LoVo (cell line): ENCODE measurements around the gene SRP9.
"Not testable (repeated sequence)": the region's sequence is repeated elsewhere in the genome, so short reads cannot be mapped to it uniquely, and the experiment has no call there.

ENCODE experiments used
- DNase-seq: peaks from one replicate; pipeline ENCODE4 v3.0.0-alpha.2; 2016; ENCODE audit warnings: low spot score

Gene SRP9

GRCh38 chr1:225815090-225815489, 37.5 kb downstream of the SRP9 start:
- DNase-seq: not testable (repeated sequence)

DNA sequence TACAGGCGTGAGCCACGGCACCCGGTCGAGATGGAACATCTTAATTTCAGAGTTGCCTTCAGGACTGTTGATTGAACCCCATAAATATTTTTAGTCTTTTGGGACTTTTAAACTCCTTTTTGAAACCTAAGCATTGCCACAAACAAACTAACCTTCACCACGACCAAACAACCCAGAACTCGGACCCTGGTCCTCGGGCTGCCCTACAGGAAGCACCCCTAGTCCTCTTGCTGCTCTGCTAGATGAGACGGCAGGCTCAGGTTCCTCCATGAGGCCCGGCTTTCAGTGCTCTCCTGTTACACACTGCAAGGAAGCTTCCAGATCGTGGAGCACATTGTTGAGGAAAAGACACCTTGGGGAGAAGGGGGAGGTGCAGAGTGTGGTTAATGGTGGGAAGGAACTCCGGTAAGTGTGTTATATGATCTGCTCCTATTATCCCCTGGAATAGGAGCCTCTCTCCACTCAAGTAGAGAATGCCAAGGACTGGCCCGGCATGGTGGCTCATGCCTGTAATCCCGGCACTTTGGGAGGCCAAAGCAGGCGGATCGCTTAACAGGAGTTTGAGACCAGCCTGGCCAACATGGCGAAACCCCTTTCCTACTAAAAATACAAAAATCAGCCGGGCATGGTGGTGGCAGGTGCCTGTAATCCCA, 38.0 kb downstream of the SRP9 start:
- DNase-seq: no peak

- no peak for DNase-seq
Observed at GRCh38 chr1:225816643-225817538, 39.3 kb downstream of the SRP9 start.

- peak; percentile 89 for DNase-seq
Observed at GRCh38 chr1:225817611-225818061, 40.0 kb downstream of the SRP9 start.

DNA sequence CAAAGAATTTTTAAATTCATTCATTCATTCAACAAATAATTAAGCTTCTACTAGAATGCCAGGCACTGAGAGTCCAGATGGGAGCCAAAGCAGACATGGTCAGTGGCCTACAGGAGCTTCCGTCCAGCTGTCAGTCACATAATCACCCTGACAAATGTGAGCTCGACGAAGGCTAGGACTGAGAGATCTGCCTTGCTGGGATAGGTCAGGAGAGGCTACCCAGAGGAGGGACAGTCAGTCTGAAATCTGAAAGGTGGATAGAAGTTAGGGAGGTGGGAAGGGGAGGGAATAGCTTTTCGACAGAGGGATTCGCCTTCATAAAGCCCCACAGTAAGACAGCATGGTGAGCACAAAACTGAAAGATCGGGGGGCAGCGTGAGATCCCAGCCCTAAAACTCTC, 40.6 kb downstream of the SRP9 start:
- no peak for DNase-seq

GRCh38 chr1:225819346-225820192, 41.9 kb downstream of the SRP9 start:
- no peak for DNase-seq

GRCh38 chr1:225820522-225821120, 43.0 kb downstream of the SRP9 start:
- no peak for DNase-seq

- DNase-seq: no peak
Observed at GRCh38 chr1:225822655-225823403, 45.2 kb downstream of the SRP9 start.

DNA sequence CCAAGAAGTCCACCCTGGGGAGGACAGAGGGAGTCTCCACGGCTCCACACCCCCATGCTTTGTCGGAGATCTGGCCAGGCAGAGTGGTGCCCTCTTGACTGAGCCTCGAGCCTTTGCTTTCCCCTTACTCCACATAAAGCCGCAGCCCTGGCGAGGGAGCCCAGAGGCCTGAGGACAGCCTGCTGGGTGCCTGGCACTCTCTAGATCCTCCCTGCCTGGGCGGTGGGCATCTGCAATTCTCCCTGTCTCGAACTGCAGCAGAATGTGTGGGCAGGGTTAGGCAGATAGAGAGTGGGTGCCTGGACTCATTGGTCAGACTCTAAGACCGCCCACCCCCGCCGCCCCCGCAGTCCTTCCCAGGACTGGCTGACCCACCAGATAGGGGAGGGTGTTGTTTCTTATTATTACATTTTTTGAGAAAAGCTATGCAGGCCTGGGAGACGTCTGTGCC, 46.2 kb downstream of the SRP9 start:
- DNase-seq: no peak

- DNase-seq: no peak
Observed at GRCh38 chr1:225824533-225824941, 46.9 kb downstream of the SRP9 start.

- no peak for DNase-seq
Observed at GRCh38 chr1:225825078-225825477, 47.5 kb downstream of the SRP9 start.

DNA sequence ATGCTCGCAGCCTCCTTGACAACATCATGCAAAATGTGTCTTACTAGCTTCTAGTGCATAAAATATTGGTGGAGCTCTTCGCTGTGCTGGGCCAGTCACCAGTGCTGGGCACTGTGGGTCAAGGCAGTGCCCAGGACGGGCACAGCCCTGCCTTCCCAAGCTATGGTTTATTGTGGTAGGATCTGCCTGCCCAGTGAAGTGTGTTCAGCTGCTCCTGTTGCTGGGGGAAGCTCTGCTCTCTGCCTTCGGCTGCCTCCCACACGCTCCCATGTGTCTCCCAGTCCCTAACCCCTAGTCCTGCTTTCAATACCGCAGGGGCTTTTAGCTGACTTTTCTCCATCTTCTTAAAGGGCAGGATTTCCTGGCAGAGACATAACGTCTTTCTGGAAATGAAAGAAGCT, 48.0 kb downstream of the SRP9 start:
- no peak for DNase-seq

- no peak for DNase-seq
Observed at GRCh38 chr1:225827076-225827475, 49.5 kb downstream of the SRP9 start.

GRCh38 chr1:225828706-225829345, 51.2 kb downstream of the SRP9 start:
- DNase-seq: no peak

DNA sequence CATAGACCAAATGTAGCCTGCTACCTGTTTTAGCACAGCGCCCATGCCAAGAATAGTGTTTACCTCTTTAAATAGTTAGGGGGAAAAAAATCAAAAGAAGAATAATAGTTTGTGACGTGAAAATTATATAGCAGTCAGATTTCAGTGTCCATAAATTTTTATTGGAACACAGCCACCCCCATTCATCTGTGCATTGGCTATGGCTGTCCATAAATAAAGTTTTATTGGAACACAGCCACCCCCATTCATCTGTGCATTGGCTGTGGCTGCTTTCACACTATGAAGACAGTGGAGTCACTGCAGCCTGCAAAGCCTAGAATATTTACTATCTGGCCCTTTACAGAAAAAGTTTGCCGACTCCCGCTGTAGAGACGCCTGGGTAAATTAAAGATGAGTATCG, 53.2 kb downstream of the SRP9 start:
- no peak for DNase-seq

DNA sequence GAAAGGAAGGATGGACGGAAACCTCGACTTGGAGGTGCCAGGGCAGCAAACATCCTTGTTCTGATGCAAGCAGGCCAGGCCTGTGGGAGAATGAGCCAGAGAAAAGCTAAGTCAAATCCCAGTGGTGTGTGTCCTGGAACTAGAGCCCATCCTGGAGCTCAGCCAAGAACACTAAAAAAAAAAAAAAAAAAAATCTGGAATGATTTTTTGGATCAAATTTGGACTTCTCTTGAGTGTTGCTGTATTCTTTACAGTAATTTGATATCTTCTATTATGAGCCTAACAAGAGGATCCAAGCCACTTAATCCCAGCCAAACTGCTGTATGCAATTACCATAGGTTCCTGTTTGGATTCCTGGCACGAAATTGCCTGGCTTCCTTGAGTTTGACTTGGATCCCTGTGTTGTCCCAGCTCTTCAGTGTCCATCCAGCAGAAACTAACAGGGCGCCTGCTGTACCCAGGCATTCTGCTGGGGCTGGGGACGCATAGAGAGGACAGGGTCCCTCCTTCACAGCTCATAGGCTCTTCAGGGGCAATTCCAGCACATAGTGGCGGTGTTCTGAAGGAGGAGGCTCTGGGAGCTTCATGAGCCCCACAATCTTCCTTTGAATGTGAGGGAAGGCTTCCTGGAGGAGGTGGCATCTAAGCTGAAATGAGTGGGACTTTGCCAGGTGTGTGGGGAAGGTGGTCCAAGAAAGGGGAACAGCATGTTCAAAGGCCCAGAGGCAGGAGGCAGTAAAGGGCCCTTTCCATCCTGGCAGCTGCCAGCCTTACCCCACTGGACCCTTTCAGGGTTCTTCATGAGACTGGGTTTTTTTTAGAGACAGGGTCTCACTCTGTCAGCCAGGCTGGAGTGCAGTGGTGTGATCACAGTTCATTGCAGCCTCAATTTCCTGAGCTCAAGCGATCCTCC, 57.0 kb downstream of the SRP9 start:
- no peak for DNase-seq

GRCh38 chr1:225835856-225836255, 58.2 kb downstream of the SRP9 start:
- DNase-seq: no peak

DNA sequence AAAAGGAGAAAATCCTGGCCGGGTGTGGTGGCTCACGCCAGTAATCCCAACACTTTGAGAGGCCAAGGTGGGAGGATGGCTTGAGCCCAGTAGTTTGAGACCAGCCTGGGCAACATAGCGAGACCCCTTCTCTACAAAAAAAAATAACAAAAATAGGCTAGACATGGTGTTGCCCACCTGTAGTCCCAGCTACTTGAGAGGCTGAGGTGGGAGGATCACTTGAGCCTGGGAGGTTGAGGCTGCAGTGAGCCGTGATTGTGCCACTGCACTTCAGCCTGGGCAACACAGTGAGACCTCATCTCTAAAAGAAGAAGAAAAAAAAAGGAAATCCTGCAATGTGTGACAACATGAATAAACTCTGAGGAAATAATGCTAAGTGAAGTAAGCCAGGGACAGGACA, 58.7 kb downstream of the SRP9 start:
- DNase-seq: not testable (repeated sequence)

DNA sequence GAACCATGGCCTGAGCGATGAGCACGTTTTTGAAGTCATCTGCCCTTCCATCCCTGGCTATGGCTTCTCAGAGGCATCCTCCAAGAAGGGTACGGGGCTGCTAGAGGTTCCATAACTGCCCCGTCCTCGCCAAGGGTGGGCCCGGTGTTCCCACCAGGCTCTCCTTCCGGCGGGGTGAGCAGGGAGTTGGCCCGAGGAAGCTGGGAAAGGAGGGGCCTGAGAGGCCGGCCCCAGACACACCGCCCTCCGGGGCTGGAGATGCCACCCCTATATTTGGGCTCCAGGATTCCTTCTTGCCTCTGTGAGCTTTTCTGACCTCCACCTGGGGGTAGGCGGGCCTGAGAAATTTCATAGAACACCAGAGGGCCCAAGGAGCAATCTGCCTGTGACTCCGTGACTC, 61.2 kb downstream of the SRP9 start:
- no peak for DNase-seq
